SU-DHL-6 (cell line): ENCODE data around the gene ATP7B.

Experiments used
- EZH2phosphoT487 ChIP-seq: fragments of 200-600 bp; sonication (generic), shearing (Covaris generic); conservative IDR thresholded peaks from 2 replicates; pipeline ENCODE4 v1.6.1; 2018; ENCODE audit warnings: mild to moderate bottlenecking, antibody characterized with exemption, low read length, moderate library complexity, mixed read lengths
- TF ChIP-seq, protein P1 (sequence below): fragments of 200-600 bp; sonication (generic); IDR thresholded peaks from one replicate; pipeline ENCODE4 v1.5.1; 2017; ENCODE audit warnings: antibody characterized with exemption, mild to moderate bottlenecking, low read length, moderate library complexity; ENCODE audit not compliant: insufficient read depth, poor library complexity, severe bottlenecking

- TF ChIP-seq, protein P1, sequence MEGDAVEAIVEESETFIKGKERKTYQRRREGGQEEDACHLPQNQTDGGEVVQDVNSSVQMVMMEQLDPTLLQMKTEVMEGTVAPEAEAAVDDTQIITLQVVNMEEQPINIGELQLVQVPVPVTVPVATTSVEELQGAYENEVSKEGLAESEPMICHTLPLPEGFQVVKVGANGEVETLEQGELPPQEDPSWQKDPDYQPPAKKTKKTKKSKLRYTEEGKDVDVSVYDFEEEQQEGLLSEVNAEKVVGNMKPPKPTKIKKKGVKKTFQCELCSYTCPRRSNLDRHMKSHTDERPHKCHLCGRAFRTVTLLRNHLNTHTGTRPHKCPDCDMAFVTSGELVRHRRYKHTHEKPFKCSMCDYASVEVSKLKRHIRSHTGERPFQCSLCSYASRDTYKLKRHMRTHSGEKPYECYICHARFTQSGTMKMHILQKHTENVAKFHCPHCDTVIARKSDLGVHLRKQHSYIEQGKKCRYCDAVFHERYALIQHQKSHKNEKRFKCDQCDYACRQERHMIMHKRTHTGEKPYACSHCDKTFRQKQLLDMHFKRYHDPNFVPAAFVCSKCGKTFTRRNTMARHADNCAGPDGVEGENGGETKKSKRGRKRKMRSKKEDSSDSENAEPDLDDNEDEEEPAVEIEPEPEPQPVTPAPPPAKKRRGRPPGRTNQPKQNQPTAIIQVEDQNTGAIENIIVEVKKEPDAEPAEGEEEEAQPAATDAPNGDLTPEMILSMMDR, result no peak
- TF ChIP-seq EZH2phosphoT487, result no peak
Observed at GRCh38 chr13:52012512-52012836, 1.2 kb upstream of the ATP7B start.
